GM23248 (cell line): ENCODE measurements around the gene MNX1.

Experiments used
- EZH2 ChIP-seq: fragments of 200-600 bp; sonication (generic); IDR thresholded peaks from 2 replicates; pipeline ENCODE4 v1.6.1; 2018; ENCODE audit warnings: antibody characterized with exemption, mild to moderate bottlenecking; ENCODE audit not compliant: insufficient read depth, poor library complexity, severe bottlenecking
- EZH2phosphoT487 ChIP-seq: fragments of 200-600 bp; sonication (generic); IDR thresholded peaks from 2 replicates; pipeline ENCODE4 v1.6.1; 2018; ENCODE audit warnings: antibody characterized with exemption, moderate library complexity, mild to moderate bottlenecking, low read depth; ENCODE audit not compliant: insufficient read depth

DNA sequence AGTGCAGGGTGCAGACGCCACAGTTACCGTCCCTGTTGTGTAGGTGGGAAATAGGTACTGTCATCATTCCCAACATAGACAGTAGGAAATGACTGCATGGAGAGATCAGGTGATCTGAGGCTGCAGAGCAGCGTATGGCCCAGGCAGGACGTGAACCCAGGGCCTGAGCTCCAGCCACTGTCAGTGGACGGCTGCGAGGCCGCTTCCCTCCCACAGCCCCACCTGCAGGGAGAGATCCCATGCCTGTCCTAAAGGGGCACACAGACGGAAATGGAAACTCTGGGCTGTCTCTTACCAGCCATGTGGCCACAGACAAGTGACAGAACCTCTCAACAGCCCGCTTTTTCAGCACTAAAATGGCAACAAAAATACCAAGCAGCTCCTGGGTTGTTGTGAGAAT lies 44.5 kb upstream of the MNX1 start:
- TF ChIP-seq EZH2 (no peak), EZH2phosphoT487 (no peak)
